Left kidney (tissue), 8 donors: ENCODE data around the gene GLP1R. TPM values are rescaled to one million over a fixed set of nuclear protein-coding genes. Genes with fewer than 3 reads are reported as not detected.

ENCODE experiments used
- DNase-seq: peaks from one replicate; pipeline ENCODE4 v3.0.0-alpha.2; 2013
- long read RNA-seq, 8 donors: transcript quantifications; one replicate each; lab custom pipeline, GENCODE V29; 2026
- polyA plus RNA-seq: library from polyadenylated mRNA; unstranded; fragments of 120-200 nt; gene quantifications from one replicate; pipeline ENCODE4 v1.2.1, GENCODE V29; 2013; ENCODE audit not compliant: insufficient read length

GLP1R gene
- 1.3 TPM for polyA plus RNA-seq
- long read RNA-seq, donor 1: 0 reads
- long read RNA-seq, donor 2: 0 reads
- long read RNA-seq, donor 3: 0 reads
- long read RNA-seq, donor 4: 0 reads
- long read RNA-seq, donor 5: 0 reads
- long read RNA-seq, donor 6: 0 reads
- long read RNA-seq, donor 7, partial matches to known transcripts: 0 of 1 reads
- long read RNA-seq, donor 7, other reads (novel, unspliced or antisense): 0 of 1 reads
- long read RNA-seq, donor 8: 0 reads

- no peak for DNase-seq
These were observed at the start of gene GLP1R for GRCh38 chr6:39048481-39049399. Gene GLP1R (plus strand): TSS chr6:39048781. CDS start chr6:39048841, 60 bp downstream.

DNA sequence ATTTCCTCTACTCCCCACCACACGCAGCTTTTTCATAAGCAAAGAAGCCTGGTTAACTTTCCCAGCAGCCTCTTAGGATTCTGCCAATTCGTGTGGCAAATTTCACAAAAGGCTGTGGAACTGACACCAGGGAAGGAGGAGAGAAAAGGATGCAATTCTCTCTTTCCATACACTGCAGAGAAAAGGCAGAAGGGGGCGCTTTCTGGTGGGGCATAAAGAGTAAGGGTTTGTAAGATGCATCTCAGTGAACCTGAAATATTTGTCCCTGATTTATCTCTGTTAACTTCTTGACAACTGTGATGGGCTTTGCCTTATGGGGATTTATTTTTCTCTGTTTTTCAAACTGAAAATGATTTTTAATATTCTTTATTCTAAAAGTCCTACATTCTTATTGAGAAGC, 45.5 kb upstream of the GLP1R start:
- no peak for DNase-seq

DNA sequence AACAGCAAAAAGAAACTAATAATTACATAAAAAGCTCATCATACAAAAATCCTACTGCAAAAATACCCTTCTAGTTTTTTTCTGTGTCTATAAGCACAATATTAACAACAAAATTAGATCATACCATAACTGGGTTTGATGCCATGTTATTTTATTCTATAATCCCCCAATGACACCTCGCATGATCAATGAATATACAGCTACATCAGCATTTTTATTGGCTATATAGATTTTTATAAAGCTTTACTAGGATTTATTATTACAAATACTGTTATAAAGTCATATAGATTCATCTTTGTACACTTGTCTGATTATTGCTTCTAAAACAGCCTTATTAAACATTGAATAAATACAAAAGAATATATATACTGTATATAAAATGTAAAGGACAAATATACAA, 45.1 kb upstream of the GLP1R start:
- no peak for DNase-seq

DNA sequence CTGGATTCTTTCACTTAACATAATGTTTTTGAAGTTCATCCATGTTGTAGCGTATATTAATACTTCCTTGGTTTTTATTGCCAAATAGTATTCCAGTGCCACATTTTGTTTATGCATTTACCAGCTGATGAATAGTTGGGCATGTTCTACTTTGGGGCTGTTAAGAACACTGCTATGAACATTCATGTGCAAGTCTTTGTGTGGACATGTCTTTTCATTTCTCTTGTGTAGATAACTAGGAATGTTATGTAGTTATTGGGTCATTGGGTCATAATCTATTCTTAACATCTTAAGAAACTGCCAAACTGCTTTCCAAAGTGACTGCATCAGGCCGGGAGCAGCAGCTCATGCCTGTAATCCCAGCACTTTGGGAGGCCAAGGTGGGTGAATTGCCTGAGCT, 43.8 kb upstream of the GLP1R start:
- no peak for DNase-seq

GRCh38 chr6:39005774-39006173, 42.8 kb upstream of the GLP1R start:
- DNase-seq: no peak

DNA sequence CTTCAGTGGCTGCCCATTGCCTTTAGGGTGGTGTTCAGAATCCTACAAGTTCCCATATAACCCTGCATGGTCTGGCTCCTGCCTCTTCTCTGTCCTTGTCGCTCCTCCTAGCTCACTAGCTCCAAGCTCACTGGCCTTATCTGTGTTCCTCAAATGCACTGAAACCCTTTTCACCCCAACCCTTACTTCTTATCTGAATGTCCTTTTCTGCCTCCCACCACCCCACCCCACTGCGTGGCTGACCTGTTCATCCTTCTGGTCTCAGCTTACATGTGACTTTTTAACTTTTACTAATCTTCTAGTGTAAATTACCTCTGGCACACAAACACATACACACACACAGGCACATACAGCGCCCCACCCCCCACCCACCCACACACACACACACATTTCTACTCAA, 41.0 kb upstream of the GLP1R start:
- DNase-seq: no peak

DNA sequence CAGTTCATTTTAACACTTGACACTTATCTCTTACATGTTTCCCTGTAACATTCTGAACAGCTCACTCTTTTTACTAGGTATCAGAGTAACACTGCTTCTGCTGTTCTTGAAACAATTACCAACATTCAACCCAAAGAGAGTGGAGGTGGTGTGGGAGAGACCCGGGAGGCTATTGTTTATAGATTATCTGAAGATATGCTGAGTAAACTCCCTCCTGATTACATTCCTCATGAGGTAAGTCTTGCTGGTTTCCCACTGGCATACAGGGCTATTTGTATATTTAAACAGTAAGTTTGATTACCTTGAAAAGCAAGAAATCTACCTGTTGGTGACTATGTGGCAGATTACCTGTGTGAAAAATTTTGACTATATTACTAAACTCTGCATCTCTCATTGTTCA, 39.8 kb upstream of the GLP1R start:
- DNase-seq: no peak

DNA sequence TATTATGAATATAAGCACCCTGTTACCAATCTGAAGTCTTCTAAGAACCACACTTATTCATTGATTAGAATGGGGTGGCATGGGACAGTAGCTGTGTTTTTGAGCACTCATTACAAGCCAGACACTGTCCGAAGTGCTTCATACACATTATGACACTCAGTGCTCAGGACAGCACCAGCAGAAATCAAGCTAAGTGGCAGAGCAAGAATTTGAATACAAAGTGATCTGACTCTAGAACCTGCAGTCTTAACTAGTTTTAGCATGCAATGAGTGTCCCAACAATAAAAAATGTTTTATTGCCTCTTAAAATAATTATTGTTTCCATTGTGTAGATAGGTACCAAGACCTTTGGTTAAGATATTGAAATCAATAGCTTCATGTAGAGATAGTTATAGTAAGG, 39.1 kb upstream of the GLP1R start:
- DNase-seq: no peak

GRCh38 chr6:39016839-39017546, 31.6 kb upstream of the GLP1R start:
- no peak for DNase-seq

GRCh38 chr6:39017547-39017880, 31.1 kb upstream of the GLP1R start:
- no peak for DNase-seq

GRCh38 chr6:39018103-39018502, 30.5 kb upstream of the GLP1R start:
- no peak for DNase-seq

GRCh38 chr6:39020136-39020535, 28.4 kb upstream of the GLP1R start:
- DNase-seq: no peak

GRCh38 chr6:39021041-39021440, 27.5 kb upstream of the GLP1R start:
- no peak for DNase-seq

GRCh38 chr6:39021779-39022178, 26.8 kb upstream of the GLP1R start:
- DNase-seq: no peak

- no peak for DNase-seq
These were observed 22.4 kb upstream of the GLP1R start for GRCh38 chr6:39026175-39026574.

DNA sequence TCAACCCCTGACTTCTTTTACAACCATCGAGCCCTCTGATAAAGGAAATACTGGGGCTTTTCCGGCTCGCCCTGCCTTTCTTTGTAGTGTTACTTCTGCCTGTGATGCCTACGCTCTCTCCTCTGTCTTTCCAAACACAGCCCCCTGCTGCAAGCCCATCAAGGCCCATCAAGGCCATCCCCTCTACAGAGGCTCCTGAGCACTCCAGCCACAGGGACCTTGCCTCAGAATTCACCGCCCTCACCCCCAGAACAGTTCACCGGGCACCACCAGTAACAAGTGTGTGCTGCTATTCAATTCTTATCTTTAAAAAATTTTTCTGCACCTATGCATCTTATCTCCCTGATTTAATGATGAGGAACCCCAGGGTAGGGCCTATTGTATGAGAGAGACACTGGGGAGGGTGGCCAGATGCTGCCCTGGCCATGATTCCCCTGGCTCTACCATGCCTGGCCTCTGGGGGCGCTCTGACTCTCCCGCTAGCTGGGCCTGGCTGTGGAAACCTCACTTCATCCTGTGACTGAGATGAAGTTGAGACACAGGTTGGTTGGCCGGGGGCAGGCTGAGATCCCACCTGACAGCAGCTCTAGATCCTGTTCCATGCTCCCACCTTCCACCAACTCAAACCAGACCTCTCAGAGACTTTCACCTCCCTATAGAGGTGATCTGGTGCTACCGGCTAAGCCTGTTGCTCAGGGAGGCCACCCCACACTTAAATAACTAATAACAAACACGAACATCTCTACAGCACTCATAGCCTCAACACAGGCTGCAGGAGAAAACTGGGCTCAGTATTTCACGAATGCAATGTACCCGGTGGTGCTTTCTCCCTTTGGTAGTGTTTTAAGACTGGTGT, 19.2 kb upstream of the GLP1R start:
- no peak for DNase-seq

- DNase-seq: no peak
These were observed 12.9 kb upstream of the GLP1R start for GRCh38 chr6:39035681-39036080.

DNA sequence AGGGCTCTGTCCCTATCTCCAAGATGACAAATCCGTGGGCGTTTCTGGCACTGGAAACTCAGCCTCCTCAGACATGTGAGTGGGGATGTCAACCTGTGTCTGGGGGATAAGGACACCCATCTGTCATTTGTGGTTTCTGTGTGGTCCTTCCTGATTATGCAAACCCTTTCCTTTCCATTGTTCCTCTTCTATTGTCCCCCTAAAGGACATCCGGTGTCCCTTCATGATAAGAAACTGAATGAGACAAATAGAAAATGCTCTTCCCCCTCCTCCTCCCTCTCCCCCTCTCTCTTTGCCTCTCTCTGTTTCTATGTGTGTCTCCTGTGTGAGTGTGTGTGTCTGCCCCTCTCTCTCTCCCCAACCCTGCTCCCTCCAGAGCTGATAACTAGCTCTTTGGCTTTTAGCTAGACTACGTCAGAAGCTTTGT, 11.5 kb upstream of the GLP1R start:
- DNase-seq: no peak

DNA sequence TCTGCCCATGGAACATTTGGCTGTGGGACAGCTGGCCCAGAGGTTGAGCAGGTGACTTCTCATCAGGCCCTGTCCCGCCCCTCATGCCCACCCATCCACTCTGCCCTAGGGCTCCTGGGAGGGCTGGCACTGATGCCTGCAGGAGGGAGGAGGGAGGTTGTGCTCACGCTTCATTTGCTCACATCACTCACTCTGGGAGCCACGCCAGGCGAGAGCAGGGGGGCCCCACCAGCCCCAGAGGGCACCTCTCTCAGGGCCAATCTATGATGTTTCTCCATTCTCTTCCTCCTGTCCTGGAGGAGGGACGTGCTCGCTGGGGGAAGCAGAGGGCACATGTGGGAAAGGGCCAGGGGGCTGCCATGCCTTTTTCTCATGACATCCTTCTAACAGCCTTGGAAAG, 10.9 kb upstream of the GLP1R start:
- DNase-seq: no peak

DNA sequence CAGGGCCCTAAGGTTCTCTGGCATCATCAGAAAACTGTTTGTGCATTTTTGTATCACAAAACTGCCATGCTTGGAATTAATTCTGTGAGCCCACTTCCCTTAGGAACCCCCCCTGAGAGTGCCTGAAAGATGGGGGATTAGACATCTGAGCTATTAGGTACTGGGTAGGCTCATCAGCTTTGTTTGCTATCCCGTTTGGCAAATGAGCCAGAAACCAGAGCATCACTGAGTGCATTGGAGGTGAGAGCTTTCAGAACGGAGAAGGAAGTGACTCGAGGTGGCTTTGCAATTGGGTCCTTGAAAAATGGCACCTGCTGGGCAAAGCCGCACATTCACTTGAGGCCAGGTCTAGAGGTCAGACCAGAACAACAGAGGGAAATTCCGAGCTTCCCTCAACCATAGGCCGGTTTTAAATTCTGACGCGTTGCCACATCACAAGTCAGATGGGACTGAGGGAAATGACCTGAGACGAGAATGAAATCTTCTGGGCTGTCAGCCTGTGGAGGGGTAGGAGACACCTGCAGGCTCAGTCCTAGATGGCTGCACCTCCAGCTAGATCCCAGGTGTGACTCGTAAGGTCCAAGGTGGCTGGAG, 8.4 kb upstream of the GLP1R start:
- DNase-seq: no peak

DNA sequence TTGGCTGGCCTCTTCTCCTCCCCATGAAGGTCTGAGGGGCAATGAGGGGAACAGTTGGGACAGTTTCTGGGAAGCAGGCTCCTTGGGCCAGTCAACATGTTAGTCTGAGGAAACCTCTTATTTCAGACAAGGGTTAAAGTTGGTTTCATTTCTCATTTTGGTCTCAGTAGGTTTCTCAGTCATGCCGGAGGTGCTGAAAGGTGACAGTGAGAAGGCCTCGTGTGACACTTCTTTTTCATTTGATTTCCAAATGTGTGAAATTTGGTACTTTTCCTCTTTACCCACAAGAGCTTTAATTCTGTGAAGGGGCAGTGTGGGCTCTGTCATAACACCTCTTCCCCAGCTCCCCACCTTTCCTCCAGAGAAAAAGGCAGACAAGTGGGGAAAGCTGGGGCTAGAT, 7.5 kb upstream of the GLP1R start:
- no peak for DNase-seq

- no peak for DNase-seq
These were observed 4.8 kb upstream of the GLP1R start for GRCh38 chr6:39043776-39044175.
